HK-2 (cell line): ENCODE data around the gene SOX6.

Experiments used
- DNase-seq: peaks from one replicate; pipeline ENCODE4 v3.0.0-alpha.2; 2018; ENCODE audit not compliant: unreplicated experiment

The SOX6 gene

DNA sequence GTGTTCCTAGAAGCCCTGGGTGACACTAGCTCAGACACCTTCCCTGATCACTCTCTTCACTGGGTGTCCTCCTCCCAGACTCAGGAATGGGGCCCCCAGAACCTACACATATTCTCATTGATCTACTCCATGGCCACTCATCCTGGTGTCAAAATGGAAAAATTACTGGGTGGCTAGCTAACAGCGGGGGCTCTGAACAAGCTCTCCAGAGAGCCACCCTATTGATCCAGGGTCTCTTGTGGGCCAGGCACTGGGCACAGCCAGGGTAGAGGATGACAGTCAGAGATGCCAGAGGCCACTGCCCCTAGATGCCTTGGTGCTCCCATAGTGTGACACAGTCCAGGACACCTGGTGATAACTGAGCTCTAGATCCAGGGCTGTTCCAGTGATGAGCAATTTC is 393.1 kb downstream of the SOX6 start:
- no peak for DNase-seq

DNA sequence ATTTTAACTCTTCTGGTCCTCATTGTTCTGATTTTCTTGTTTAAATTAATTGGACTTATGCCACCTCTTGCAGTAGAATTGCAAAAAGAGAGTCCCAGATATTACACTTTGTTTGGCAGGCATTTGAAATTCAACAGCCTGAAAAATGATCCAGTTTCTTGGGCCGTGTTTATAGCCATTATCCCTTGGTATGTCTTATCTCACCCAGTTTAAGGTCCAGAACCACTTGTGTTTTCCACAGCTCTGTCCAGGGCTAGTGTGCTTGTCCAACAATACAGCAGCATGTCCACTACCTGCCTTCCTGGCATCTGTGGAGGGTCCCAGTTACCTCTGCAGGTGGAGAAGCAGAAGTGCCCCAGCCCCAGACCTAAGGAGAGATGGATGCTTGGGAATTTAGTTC is 397.4 kb downstream of the SOX6 start:
- no peak for DNase-seq

DNA sequence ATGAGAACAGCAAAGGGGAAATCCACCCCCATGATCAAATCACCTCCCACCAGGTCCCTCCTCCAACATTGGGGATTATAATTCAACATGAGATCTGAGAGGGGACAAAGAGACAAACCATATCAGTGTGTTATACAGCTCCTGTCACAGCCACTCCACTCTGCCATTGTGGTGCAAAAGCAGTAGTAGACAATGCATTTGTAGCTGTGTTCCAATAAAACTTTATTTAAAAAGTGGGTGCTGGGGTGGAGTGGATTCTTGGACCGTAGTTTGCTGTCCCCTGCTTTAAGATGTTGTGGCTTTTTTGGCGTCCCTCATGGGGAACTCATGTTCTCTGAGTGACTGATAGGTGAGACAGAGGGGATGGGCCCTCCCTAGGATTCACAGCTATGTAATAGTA is 399.1 kb downstream of the SOX6 start:
- DNase-seq, result no peak

DNA sequence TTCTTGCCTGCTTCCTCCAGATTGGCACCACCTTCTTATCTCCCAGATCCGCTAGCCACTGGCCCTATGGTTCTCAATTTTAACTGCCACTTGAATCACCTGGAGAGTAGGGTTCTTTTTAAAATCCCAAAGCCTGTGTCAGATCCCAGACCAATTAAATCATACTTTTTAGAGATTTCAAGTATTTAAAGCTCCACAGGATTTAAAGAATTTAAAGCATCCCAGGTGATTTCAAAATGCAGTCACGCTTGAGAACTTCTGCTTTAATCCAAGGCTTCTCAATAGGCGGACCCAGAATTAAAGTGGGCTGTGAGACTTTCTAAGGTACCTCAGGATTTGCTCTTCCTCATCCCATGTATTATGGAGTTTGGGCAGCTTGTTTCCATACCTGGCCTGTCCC is 400.0 kb downstream of the SOX6 start:
- no peak for DNase-seq

DNA sequence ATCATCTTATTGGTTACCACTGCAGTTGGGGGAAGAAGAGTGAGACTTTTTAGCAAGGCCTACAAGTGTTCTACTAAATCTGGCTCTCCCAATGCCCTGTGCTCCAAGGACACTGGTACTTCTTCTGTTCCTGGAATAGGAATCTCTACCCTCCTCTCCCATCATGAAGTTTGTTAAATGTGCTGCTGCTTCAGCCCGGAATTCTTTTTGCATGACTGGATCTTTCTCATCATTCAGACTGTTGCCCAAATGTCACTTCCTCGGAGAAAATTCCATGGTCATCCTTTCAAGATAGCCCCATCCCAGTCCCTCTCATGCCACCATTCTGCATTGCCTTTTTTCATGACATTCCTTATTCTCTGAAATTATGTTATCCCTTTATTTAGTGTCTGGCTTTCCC is 400.8 kb downstream of the SOX6 start:
- no peak for DNase-seq

DNA sequence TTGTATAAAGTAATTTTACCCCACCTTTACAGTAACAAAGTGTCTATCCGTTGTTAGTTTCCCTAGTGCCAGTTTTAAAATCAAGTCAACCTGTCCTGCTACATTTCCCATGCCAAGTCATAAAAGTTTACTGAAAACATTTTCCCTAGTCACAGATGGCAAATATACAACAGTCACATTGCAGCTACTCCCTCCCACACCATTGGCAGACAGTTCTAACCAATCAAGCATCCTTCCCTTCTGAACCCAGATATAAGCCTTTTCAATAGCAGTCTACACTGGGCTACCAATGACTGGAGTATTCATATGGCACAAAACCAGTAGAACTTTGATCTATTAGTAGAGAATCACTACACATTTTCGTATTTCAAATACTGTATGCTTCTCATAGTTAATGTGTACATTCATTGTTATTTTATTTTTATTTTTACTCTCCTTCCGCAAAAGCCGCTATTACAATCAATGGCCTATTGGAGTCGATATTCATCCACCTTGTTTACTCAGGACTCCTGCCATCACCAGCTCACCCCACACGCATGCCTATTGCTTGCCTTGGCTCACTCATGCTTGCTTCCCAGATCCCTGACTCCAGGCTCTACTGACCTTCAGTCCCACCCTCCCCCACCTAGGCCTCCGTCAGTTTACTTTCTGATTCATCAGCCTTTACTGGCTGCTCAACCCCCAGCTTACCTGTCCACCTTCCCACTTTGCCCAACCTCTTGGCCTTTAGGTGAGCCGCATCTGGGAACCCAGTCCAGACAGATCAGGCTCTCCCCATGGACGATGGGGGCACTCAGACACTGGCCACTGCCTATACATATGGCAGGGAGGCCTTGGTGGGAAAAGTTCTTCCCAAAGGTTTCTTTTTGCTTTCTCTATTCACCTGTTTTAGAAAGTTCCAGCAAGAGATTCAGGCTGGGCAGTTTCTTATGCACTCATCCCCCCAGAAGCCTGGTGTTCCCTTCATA is 408.4 kb downstream of the SOX6 start:
- no peak for DNase-seq

DNA sequence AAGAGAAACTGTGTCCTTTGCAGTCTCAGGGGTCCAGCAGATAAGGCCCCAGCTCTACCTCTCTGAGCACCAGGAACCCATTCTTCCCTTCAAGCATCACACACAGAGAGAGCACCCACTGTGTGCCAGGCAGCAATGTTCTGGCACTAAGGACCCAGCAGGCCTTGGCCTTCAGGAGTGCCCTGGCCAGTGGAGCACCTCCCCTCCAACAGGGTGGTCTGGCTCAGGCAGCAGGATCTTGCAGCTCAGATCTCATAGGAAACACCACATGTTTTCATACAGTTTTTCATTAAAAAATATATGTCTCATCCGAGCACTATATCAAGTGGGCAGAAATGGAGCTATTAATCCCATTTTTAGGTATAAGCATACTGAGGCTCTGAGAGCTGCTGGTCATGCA is 410.6 kb downstream of the SOX6 start:
- DNase-seq, result no peak

DNA sequence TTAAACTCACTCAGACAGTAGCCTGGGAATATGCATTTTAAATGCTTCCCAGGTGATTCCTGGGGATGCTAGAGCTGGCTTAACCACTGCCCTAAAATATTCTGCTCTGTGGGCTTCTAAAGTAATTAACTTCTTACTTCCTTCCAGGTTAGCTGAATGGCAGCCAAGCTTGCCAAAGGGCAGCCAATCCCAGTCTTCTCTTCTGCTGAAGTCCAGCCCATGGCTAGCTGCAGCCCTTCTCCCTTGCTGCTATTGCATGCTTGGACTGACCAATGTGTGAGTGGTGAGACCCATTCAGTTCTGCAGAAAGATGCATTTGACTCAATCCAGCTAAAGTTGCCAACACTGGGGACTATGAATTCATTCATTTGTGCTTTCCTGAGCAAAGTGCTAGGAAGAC is 411.9 kb downstream of the SOX6 start:
- DNase-seq, result no peak

DNA sequence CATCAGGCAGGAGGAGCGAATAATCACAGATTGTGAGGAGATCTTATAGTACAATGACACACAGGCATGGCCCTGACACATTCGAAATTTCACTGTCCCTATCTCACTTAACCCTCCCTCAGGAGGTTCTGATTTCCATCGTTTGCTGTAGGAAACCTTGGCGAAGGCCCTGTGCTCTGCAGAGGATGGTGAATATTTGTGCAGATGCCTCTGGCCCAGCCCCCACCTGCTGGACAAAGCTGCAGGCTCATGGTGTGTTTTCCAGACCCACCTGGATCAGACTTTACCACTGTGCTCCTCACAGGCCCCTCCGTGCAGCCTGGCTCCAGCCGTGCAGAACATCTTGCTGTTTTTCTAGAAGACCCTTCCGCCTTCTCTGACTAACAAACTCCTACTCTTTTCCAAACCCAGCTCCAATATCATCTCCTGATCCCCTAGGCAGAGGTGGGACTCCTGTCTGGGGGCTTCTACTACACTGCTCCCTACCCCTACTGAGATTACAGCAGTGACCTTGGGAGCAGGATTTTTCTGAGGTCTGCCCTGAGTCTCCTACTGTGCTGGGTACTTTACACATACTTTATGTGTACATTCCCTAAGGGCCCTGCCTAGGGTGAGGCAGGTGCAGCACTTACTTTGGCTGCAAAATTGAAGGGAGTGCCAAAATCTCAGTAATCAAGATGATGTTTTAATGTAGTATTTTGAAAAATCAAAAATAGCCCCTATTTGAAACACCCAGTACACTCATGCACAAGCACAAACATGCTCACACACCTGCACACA is 412.7 kb downstream of the SOX6 start:
- no peak for DNase-seq

DNA sequence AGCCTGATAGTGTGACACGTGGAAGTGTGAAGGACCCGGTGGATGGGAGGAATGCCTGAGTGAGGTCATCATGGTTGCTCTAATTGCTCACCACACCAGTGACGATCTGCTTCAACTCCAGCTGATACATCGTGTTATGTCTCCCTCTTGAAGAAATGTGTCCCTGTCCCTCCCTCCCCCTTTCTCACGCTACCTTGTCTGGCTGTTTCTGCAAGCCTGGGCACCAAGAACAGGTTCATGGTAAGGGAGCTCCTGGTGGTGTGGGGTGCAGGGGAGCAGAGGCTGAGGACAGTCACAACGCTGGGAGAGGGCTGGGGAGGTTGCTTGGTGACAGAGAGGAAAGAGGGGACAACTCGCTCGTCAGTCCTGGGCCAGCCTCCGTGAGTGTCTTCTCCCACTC is 413.4 kb downstream of the SOX6 start:
- DNase-seq, result no peak

DNA sequence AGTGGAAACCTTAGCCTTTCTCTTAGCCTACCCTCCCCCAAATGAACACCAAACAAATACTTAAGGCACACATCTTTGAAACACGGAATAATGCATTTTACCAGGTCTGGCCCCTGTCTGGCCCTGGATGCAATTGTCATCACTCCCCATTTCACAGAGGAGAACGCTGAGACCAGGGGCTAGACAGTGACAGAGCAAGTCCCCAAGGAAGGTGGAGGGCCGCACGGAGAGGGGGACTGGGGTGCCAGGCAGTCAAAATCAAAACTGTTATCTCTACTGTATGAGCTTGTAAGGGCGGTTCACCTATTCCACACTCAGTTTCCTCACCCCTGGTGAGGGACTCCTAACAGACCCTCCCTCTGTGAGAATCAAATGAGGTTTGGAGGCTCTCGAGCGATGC is 414.2 kb downstream of the SOX6 start:
- no peak for DNase-seq

DNA sequence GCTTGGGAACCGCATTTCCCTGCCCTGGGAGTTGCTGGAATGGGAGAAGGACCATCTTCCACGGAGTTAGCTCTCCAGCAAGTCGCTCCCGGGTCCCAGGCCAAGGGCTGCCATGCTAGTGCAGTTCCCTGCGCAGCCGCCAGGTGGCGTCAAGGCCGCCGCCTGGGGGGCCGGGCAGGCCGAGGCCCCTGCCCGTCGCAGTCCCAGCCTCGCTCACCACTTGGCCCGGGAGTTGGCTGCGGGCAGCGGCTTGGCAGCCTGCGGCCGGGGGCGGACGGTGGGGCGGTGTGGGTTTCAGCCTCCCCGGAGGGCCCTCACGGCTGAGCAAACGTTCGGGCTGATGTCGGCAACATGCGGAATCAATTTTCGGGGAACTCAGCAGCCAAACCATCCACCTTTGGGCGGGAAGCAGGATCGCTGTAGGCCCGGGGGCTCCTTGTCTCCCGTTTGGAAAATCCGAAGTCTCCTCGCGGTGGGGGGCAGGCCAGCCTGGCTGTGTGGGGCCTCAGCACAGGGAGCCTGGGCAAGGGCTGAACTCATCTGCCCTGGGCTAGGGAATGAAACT is 415.1 kb downstream of the SOX6 start:
- DNase-seq, result peak; percentile 38

DNA sequence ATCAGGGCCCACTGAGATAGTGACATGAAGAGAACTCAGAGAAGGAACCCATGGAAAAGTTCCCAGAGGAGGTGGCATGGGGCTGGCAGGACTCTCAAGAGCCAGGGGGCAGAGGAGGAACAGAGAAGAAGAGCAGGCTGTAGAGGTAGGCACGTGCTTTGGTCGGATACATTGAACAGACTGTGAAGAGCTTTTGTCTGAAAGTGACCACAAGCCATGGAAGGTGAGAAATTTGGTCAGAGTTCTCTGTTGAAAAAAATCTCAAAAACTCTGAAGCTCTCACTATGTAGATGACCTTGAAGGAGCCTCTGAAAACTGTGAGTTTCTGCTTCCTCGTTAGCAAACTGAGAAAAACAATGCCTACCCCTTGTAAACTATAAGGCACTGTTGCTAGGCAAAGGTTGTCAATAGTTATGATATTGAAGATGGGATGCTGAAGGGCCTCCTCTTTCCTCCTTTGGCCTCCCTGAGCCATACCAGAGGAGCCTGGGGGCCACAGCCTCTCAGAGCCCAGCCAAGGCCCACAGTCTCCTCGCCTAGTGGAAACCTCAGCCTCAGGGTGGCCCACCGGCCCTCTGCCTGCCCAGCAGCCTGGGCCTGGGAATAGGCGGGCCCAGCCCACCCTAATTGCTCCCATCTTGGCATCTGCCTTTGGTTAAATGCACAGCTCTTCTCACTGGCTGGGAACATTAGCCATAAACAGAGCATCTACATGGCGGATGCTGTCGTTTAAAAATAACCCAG is 415.7 kb downstream of the SOX6 start:
- DNase-seq, result no peak

DNA sequence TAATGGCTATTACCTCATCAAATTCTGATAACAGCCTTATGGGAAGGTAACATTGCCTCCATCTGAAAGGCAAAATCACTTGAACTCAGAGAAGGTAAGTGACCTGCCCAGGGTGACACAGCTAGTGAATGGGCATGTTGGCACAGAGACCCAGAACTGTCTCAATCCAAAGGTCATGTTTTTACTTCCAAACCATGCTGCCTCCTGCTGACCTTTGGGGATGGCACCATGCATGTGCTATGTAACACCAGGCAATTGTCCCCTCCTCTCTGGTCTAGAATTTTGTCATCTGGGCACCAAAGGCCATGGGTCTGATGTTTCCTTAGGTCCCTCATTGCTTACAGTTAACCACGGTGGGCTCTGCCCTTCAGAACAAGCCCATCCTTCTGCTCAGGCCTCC is 417.4 kb downstream of the SOX6 start:
- DNase-seq, result no peak

DNA sequence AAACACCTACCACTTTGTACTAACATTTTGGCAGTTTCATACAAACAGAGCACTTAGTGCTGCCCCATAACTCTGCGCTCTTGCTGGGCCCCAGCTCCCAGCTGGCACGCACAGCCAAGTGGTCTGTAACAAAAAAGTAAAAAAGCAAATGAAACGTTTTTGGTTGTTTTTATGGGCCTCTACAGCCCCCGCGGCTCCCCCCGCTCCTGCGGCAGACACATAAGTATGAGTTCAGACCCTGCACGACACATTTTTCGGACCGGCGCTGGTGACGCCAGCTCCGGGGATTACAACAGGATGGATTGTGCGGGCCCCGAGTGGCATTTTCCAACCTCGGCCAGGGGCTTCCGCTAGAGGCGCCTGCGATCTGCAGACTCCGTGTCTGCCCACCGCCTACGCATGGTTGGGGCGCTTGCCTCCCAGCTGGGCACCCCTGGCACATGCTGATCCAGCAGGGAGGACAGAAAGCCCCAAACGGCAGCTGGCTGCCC is 418.2 kb downstream of the SOX6 start:
- DNase-seq, result no peak

DNA sequence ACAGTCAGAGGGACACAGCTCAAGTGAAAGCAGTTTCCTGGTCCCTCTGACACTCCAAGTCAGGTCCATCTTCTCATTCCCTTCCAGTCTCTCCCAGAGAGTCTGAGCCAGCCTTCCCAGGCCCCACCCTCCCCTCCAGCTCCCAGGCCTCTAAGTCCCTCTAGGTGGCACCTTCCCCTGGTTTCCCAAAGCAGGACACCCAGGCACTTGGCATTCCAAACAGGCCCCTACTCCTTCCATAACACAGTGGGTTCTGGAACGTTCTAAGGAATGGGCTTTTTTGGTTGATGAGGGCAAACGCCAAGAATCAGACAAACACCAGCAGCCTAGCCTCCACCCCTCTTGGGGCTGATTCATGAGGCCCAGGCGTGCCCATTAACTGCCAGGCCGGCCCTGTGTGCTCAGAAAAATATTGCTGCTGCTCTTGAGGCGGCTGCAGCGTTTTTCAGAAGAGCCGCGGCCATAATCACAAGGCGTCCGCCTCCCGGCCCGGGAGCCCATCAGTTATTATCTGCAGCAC is 418.7 kb downstream of the SOX6 start:
- no peak for DNase-seq

DNA sequence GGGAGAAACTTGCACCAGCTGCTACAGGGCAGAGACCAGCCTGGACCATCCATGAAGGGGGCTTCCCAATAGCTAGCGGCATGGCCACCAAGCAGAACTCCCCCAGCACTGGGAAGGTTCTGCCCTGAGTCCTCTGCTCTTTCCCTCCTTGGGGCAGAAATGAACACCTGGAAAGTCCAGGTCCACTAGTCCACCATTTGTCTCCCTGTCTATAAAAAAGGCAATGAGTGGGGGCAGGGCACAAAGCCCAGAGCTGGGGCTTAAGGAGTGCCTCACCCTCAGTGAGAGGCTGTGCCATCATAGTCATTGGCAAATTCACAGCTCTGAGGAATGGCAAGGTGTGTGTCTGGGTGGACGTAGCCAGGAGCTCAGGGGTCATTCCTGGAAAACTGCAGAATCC is 420.3 kb downstream of the SOX6 start:
- no peak for DNase-seq

DNA sequence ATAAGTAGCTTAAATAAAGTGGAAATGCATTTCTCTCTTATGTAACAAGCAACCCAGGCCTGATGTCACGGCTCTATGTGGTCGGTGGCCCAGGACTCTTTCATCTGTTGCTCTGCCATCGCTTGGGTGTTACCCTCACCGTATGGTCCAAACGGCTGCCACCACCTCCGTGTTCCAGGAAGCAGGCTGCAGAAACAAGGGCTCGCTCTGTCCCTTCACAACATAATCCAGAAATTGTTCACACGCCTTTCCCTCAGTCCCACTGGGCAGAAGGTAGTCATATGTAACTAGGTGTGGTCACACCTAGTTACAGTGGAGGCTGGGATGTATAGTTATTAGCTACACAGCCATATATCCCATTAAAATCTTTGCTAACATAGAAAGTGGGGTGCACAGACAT is 421.0 kb downstream of the SOX6 start:
- DNase-seq, result no peak

DNA sequence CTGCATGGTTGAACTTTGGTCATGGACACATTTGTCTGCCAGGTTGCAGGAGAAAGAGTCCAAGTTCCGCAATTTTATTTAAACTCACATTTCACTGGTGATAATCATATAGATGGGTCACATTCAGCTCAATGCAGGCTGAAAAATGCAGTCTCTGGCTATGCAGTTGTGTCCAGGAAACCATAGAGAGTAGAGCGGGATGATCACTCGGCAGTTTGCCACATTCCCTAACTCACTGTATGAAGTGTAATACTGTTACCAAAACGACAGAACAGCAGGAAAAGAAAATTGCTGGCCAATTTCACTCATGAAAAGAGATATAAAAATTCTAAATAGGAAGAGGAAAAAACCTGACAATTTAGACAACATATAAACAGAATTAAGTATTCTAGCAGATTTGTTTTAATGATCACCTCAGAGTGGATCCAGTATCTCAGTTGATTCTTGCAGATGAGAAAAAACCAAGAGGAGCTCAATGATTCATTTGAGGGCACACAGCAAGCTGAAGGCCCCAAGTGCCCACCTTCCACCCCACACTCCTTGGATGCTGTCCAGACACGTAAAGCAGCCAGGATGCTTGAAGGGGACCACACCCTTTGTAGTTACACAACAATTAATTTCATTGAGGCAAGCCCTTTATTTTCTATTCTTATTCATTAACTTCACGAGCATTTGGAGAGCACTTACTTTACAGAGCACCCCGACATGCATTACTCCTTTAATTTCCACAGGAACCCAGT is 422.3 kb downstream of the SOX6 start:
- DNase-seq, result no peak

DNA sequence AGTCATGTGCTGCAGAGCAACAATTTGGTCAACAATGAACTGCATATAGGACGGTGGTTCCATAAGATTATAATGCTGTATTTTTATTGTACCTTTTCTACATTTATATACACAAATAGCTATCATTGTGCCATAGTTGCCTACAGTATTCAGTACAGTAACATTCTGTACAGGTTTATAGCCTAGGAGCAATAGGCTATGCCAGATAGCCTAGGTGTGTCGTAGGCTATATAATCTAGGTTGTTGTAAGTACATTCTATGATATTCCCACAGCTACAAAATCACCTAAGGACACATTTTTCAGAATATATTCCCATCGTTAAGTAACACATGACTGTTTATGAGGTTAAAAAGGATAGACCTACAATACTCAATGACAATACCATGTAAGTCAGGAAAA is 423.9 kb downstream of the SOX6 start:
- DNase-seq, result no peak

DNA sequence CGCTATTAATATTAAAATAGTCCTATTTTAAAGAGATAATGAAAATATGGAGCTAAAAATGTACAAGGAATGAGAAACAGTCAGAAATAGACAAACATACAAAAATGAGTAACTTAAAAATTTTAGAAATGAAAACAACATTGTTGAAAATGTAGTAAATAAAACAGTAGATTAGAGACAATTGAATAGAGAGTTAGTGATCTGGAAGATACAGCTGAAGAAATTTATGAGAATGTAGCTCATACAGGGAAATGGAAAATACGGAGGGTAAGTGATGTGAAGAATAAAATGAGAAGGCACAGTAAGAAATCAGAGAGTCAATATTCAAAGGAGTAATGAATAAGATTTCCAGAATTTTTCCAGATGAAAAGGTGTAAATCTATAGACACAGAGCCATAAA is 424.8 kb downstream of the SOX6 start:
- DNase-seq, result no peak
